Suprapubic skin (tissue), 4 donors: Measurements from ENCODE around the gene SOCS7.

Experiments used
- POLR2A ChIP-seq, 2 donors: fragments of 450-650 bp; IDR thresholded peaks; one replicate each; pipeline ENCODE4 v1.6.1; 2017; ENCODE audit warnings: antibody characterized with exemption in 2 of 2, mild to moderate bottlenecking in 2 of 2, moderate library complexity in 2 of 2
- POLR2AphosphoS5 ChIP-seq, 3 donors: sonication (generic); formaldehyde crosslinking; IDR thresholded peaks; one replicate each; pipeline ENCODE4 v1.6.1; 2017; ENCODE audit warnings: antibody characterized with exemption in 3 of 3
- TF ChIP-seq, protein P1 (sequence below), 2 donors: fragments of 200-600 bp in 1 of 2; fragments of 450-650 bp in 1 of 2; sonication (generic) in 1 of 2; IDR thresholded peaks; one replicate each; pipeline ENCODE4 v1.5.1; 2016 to 2019; ENCODE audit warnings: antibody characterized with exemption in 2 of 2, mild to moderate bottlenecking in 1 of 2, moderate library complexity in 1 of 2

DNA sequence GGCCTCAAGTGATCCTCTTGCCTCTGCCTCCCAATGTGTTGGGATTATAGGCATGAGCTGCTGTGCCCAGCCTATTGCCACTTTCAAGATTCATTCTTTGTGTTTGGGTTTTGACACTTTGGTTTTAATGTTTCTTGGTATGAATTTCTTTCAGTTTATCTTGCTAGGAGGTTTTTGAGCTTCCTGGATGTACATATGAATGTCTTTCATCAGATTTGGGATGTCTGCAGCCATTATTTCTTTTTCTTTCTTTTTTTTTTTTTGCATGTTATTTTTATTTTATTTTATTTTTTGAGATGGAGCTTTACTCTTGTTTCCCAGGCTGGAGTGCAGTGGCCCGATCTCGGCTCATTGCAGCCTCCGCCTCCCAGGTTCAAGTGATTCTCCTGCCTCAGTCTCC, 36.1 kb upstream of the SOCS7 start:
- TF ChIP-seq POLR2A (IDR thresholded peaks at IDR 0.05) (no peak), POLR2AphosphoS5 (IDR thresholded peaks at IDR 0.05) (no peak)
- TF ChIP-seq, protein P1, sequence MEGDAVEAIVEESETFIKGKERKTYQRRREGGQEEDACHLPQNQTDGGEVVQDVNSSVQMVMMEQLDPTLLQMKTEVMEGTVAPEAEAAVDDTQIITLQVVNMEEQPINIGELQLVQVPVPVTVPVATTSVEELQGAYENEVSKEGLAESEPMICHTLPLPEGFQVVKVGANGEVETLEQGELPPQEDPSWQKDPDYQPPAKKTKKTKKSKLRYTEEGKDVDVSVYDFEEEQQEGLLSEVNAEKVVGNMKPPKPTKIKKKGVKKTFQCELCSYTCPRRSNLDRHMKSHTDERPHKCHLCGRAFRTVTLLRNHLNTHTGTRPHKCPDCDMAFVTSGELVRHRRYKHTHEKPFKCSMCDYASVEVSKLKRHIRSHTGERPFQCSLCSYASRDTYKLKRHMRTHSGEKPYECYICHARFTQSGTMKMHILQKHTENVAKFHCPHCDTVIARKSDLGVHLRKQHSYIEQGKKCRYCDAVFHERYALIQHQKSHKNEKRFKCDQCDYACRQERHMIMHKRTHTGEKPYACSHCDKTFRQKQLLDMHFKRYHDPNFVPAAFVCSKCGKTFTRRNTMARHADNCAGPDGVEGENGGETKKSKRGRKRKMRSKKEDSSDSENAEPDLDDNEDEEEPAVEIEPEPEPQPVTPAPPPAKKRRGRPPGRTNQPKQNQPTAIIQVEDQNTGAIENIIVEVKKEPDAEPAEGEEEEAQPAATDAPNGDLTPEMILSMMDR (IDR thresholded peaks at IDR 0.05), result no peak
